CD4-positive, alpha-beta T cell treated with Interleukin-21 for 1 hour (primary cell): ENCODE data around the gene ECI1.
A peak's percentile ranks its signal among the peaks of the same experiment; 100 is the strongest.
"Not testable (repeated sequence)": the region's sequence is repeated elsewhere in the genome, so short reads cannot be mapped to it uniquely, and the experiment has no call there.

Source experiments
- DNase-seq: peaks from one replicate; pipeline ENCODE4 v3.0.0-alpha.2; 2020

The ECI1 gene

GRCh38 chr16:2278956-2279800, 27.8 kb upstream of the ECI1 start:
- no peak for DNase-seq

- DNase-seq: no peak
Observed at GRCh38 chr16:2278272-2278608, 26.9 kb upstream of the ECI1 start.

GRCh38 chr16:2277466-2278271, 26.3 kb upstream of the ECI1 start:
- DNase-seq: no peak

GRCh38 chr16:2276368-2277195, 25.2 kb upstream of the ECI1 start:
- no peak for DNase-seq

DNA sequence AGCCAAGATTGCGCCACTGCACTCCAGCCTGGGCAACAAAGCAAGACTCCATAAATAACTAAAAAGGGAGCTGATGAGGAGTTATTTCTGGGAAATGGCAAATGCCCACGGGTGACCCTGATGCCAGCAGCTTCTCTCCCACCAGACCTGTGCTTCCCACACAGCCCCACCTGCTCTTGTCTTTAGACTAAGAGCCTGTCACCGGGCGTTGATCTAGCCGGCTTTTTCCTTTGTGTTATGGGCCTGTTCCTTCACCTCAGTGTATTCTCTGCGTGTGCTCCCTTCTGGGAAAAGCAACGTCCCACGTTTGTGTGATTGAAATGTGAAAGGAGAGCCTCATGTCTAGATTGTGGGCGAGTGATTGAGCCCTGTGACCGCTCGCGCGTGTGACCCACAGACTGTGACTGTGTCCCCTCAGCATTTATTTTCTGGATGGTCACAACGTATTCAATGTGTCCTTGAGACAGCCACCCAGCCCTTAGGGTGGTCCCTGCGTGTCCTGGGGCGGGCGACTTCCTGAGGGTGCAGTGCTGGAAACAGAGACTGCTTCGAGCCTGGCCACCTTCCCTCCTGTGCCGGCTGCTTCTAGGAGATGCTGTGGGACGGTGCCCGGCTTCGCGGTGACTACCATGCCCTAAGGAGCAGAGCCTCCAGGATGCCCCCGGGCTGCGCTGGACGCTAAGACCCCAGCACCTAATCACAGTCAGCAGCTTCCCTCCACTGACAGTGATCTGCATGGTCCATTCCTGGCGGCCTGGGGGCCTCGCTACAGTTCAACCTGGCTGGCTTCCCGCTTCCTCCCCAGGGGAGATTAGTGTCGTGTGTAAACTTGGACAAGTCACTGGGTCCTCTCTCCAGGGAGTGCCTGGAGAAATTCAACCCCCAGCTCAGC, 24.3 kb upstream of the ECI1 start:
- no peak for DNase-seq

- no peak for DNase-seq
Observed at GRCh38 chr16:2273931-2274330, 22.5 kb upstream of the ECI1 start.

- no peak for DNase-seq
Observed at GRCh38 chr16:2273484-2273883, 22.1 kb upstream of the ECI1 start.

- no peak for DNase-seq
Observed at GRCh38 chr16:2271848-2272461, 20.6 kb upstream of the ECI1 start.

GRCh38 chr16:2270588-2271470, 19.4 kb upstream of the ECI1 start:
- no peak for DNase-seq

GRCh38 chr16:2270070-2270462, 18.7 kb upstream of the ECI1 start:
- DNase-seq: no peak

GRCh38 chr16:2267913-2268666, 16.7 kb upstream of the ECI1 start, which contains the start of gene RNPS1:
Gene RNPS1 (minus strand): TSS chr16:2268126. CDS start chr16:2264643, 3,483 bp downstream.
- peak; percentile 95 for DNase-seq

GRCh38 chr16:2267505-2267912, 16.1 kb upstream of the ECI1 start:
- DNase-seq: not testable (repeated sequence)

GRCh38 chr16:2266887-2267286, 15.5 kb upstream of the ECI1 start:
- DNase-seq: peak; percentile 40

GRCh38 chr16:2263026-2263425, 11.6 kb upstream of the ECI1 start:
- DNase-seq: not testable (repeated sequence)

DNA sequence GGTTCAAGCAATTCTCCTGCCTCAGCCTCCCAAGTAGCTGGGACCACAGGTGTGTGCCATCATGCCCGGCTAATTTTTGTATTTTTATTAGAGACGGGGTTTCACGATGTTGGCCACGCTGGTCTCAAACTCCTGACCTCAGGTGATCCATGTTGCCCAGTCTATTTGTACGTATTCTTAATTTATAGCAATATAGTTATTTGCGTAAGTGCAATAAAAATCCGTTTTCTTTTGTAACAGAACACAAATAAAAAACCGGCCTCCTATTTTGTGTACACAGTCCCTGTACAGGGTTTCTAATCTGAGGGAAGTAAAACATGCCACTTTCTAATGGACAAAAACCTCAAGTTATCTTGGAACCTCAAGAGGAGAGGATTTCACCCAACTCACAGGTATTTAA, 8.9 kb upstream of the ECI1 start:
- DNase-seq: no peak

GRCh38 chr16:2258530-2258929, 7.1 kb upstream of the ECI1 start:
- DNase-seq: not testable (repeated sequence)

GRCh38 chr16:2257726-2258125, 6.3 kb upstream of the ECI1 start:
- no peak for DNase-seq

DNA sequence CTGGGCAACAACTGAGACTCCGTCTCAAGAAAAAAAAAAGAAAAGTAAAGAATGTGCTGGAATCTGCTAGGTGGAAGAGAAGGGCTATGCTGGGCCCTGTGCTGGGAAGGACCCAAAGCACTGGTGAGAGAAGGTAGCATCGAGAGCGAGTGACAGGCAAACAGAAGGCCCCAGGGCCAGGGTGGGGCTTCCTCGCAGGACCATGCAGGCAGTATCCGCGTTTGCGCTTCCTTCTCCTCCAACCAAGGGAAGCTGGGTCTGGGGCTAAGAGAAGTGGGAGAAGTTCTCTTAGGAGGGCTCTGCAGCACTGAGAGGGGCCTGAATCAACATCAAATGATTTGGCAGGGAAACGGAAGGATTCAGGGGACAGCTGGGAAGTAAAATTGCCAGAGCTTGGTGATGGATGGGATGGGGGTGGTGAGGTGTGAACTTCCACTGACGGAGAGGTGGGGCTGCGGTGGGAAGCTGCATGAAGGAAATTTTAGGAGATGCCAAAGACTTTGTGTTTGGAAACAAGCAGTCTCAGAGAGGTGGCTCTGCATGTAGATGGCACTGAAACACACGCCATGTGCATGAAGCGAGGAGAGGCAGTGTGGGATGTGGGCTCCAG, 5.2 kb upstream of the ECI1 start:
- no peak for DNase-seq

GRCh38 chr16:2253293-2253692, 1.9 kb upstream of the ECI1 start:
- DNase-seq: no peak

DNA sequence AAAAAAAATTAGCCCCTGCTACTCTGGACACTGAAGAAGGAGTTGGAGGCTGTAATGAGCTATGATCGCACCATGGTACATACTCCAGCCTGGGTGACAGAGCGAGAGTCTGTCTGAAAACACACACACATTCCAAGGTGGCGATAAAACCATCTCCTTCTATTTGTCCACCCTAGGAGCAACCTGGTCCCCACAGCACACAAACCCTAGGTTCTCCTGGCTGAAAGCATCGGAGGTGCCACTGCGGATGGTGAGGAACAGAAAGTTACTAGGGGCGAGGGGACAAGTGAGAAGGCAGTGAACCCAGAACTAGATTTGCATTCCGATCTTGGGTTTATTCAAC, 1.4 kb upstream of the ECI1 start:
- DNase-seq: no peak
